GM06990 (cell line): ENCODE measurements around the gene TRIM41.

Experiments
- DNase-seq: peaks from one replicate; pipeline ENCODE4 v3.0.0-alpha.2; 2011; ENCODE audit not compliant: insufficient read length; ENCODE audit errors: extremely low read depth
- H3K27me3 ChIP-seq: replicated peaks from 2 replicates; pipeline ENCODE4 v1.6.0; 2011; ENCODE audit warnings: low read length; ENCODE audit not compliant: control insufficient read depth, insufficient read depth
- H3K36me3 ChIP-seq: 2 replicates; pipeline ENCODE4 v1.5.1; 2011; ENCODE audit warnings: low read length; ENCODE audit not compliant: control insufficient read depth, insufficient read depth
- H3K4me3 ChIP-seq: replicated peaks from 2 replicates; pipeline ENCODE4 v1.5.1; 2011; ENCODE audit warnings: low read depth, mild to moderate bottlenecking, control low read depth, low read length
- TF ChIP-seq, protein P1 (sequence below): IDR thresholded peaks from 2 replicates; pipeline ENCODE4 v1.5.1; 2011; ENCODE audit warnings: low read length, control low read depth, mild to moderate bottlenecking, inconsistent platforms; ENCODE audit not compliant: insufficient read depth, poor library complexity, severe bottlenecking

TRIM41 gene

GRCh38 chr5:181235689-181236366, 12.7 kb downstream of the TRIM41 start:
- TF ChIP-seq, protein P1, sequence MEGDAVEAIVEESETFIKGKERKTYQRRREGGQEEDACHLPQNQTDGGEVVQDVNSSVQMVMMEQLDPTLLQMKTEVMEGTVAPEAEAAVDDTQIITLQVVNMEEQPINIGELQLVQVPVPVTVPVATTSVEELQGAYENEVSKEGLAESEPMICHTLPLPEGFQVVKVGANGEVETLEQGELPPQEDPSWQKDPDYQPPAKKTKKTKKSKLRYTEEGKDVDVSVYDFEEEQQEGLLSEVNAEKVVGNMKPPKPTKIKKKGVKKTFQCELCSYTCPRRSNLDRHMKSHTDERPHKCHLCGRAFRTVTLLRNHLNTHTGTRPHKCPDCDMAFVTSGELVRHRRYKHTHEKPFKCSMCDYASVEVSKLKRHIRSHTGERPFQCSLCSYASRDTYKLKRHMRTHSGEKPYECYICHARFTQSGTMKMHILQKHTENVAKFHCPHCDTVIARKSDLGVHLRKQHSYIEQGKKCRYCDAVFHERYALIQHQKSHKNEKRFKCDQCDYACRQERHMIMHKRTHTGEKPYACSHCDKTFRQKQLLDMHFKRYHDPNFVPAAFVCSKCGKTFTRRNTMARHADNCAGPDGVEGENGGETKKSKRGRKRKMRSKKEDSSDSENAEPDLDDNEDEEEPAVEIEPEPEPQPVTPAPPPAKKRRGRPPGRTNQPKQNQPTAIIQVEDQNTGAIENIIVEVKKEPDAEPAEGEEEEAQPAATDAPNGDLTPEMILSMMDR, result no peak
- H3K4me3 ChIP-seq, result no peak overlapping the region
- no peaks in the 10 kb centered on the region for H3K27me3 ChIP-seq
- no peak for DNase-seq
- H3K36me3 ChIP-seq, result peaks cover 47% of the 10 kb centered on the region

- DNase-seq, result no peak
- TF ChIP-seq, protein P1, result no peak
- peaks cover 49% of the 10 kb centered on the region for H3K36me3 ChIP-seq
- H3K27me3 ChIP-seq, result no peaks in the 10 kb centered on the region
- no peak overlapping the region for H3K4me3 ChIP-seq
Measured at GRCh38 chr5:181236471-181236870, 13.4 kb downstream of the TRIM41 start.

GRCh38 chr5:181236954-181237641, 14.0 kb downstream of the TRIM41 start:
- Histone ChIP-seq H3K36me3 (peaks cover 55% of the 10 kb centered on the region), H3K27me3 (no peaks in the 10 kb centered on the region), H3K4me3 (no peak overlapping the region)
- DNase-seq, result no peak
- TF ChIP-seq, protein P1, result no peak

DNA sequence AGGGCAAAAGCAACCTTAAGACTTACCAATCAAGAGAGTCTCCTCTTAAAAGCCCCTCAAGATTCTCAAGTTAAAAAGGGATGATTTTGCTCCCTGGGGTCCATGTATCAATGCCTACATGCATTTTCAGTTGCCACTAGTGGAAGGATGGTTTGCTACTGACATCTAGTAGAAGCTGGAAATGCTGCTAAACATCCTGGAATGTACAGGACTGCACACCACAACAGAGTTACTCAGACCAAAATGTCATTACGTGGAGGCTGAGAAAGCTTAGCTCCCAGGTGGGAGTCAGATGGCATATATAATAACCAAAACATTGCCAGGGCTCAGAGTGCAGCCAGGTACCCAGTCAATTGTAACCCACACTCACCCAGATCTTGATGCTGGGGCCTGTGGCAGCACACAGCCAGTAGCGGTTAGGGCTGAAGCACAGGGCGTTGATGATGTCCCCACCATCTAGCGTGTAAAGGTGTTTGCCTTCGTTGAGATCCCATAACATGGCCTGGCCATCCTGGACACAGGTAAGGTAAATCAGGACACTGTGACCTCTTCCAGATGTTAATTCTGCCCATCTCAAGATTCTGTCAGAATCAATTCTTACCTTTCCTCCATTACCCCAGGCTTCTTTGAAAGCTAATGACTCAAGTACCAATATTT, 14.8 kb downstream of the TRIM41 start:
- Histone ChIP-seq H3K4me3 (no peak overlapping the region), H3K27me3 (no peaks in the 10 kb centered on the region), H3K36me3 (peaks cover 58% of the 10 kb centered on the region)
- no peak for DNase-seq
- TF ChIP-seq, protein P1, result no peak

DNA sequence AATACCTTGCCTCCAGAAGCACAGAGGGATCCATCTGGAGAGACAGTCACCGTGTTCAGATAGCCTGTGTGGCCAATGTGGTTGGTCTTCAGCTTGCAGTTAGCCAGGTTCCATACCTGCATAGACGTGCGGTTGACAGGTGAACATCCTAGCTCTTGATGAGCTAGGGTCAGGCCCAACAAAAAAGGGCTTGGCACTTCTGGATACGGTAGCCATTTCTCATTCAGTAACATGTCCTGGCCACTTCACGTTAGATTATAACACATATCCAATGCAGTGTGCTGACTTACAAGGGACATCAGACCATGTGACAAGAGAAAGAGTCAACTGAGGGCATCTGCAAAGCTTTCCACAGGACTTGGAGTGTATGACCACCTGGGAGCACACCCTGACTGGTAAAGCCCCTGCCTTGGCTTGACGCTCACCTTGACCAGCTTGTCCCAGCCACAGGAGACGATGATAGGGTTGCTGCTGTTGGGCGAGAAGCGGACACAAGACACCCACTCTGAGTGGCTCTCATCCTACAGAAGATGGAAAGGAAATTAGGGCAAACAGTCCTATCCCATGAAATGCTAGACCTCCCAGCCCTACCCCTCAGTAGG, 16.1 kb downstream of the TRIM41 start:
- TF ChIP-seq, protein P1, result no peak
- Histone ChIP-seq H3K36me3 (peaks cover 51% of the 10 kb centered on the region), H3K4me3 (no peak overlapping the region), H3K27me3 (no peaks in the 10 kb centered on the region)
- no peak for DNase-seq
